SH-SY5Y (cell line): ENCODE results near the gene ARHGAP33.

Source experiments
- GATA2 ChIP-seq: IDR thresholded peaks from 2 replicates; pipeline ENCODE4 v1.6.1; 2011; ENCODE audit warnings: mild to moderate bottlenecking, low read depth, low read length
- GATA3 ChIP-seq: IDR thresholded peaks from 2 replicates; pipeline ENCODE4 v1.6.1; 2011; ENCODE audit warnings: low read depth, mild to moderate bottlenecking, low read length, moderate library complexity

Gene ARHGAP33

GRCh38 chr19:35745328-35746086 lies 29.9 kb upstream of the ARHGAP33 start, which contains the start of the genes PSENEN and U2AF1L4:
TSS of gene PSENEN (plus strand) at chr19:35745651. CDS start at chr19:35745931, 280 bp downstream.
TSS of gene U2AF1L4 (minus strand) at chr19:35745418. CDS start at chr19:35745391, 27 bp downstream.
- TF ChIP-seq GATA3 (no peak), GATA2 (no peak)

- no peak for TF ChIP-seq GATA3
- no peak for TF ChIP-seq GATA2
Observed at GRCh38 chr19:35746087-35746462, 29.3 kb upstream of the ARHGAP33 start.

DNA sequence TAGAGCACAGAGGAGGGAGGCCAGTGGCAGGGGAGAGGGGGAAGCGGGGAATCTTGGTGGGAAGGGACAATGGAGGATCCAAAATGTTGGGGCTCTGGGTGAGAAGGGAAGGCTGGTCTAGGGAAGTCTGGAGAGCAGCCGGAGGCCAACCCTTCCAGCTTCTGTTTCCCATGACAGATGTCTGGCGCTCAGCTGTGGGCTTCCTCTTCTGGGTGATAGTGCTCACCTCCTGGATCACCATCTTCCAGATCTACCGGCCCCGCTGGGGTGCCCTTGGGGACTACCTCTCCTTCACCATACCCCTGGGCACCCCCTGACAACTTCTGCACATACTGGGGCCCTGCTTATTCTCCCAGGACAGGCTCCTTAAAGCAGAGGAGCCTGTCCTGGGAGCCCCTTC lies 28.8 kb upstream of the ARHGAP33 start:
- TF ChIP-seq GATA3 = no peak
- no peak for TF ChIP-seq GATA2

GRCh38 chr19:35748106-35749020 lies 27.0 kb upstream of the ARHGAP33 start, which contains the start of gene LIN37:
TSS of gene LIN37 (plus strand) at chr19:35748576. CDS start at chr19:35748725, 149 bp downstream.
- no peak for TF ChIP-seq GATA3
- no peak for TF ChIP-seq GATA2

GRCh38 chr19:35750167-35750566 lies 25.2 kb upstream of the ARHGAP33 start:
- no peak for TF ChIP-seq GATA3
- TF ChIP-seq GATA2 = no peak

DNA sequence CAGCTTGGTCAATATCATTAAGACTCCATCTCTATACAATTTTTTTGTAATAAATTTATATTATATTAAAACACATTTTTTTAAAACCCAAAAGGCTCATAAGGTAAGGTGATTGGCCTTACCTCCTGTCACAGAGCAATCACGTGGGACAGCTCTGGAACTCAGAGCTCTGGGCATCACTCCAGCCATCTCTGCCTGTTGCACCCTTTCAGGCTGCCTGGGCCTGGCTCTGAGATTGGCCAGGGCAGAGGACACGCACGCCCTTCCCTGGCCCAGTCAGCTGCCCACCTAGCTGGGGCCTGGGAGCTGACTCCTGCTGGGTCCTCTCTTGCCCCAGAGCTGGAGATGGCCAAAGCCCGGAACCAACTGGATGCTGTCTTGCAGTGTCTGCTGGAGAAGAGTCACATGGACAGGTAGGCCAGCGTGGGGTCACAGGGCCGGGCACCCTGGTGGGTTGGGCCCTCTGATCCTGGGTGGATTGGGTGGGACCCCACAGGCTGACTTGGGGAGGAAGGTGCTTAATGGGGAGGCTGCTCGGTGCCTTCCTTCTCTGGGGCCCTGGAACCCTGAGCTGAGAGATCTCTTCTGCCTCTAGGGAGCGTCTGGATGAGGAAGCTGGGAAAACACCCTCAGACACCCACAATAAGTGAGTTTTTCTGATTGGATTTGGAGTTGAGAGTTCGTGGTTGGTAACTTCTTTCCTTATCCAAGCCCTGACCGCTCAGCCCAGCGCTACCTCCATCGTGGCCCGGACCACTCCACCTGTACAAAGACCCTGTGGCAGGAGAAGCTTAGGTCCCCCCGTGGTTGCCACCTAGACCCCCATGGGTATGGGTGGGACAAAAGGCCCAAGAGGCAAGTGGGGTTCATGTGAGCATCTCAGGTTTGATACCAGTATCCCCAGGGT lies 23.3 kb upstream of the ARHGAP33 start:
- TF ChIP-seq GATA3 = no peak

- TF ChIP-seq GATA3 = no peak
- no peak for TF ChIP-seq GATA2
Observed at GRCh38 chr19:35752746-35753350, 22.5 kb upstream of the ARHGAP33 start.

GRCh38 chr19:35753634-35754369 lies 21.6 kb upstream of the ARHGAP33 start:
- TF ChIP-seq GATA3 (no peak), GATA2 (no peak)

DNA sequence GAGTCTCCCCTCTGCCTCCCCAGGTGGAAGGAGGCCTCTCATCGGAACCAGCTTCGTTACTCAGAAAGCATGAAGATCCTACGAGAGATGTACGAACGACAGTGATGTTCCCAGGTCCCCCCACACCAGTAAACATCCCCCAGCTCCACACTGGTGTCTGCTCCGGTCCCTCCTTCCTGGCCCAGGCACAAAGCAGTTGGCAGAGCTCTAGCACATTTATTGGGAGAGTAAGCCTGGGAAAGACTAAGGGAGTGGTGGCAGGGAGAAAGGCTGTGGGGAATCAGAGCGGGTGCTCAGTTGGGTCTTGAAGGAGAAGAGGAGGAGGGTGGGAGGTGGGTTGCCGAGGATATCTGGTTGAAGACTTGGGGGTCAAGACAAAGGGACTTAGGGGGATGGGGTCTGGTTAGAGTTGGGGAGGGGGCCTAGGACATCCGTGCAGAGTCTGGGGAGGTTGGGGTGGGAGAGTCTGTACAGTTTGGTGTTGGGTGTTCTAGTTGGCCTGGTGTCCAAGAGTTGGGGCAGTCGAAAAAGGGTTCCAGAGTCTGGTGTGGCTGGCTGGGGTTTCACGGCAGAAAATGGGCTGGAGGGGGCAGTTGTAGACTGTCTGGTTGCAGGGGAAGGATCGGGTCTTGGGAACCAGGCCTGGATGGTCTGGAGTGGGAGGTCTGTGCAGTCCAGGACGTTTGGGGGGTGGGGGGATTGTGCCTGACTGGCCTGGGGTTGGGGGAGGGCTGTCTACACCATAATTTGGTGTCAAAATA lies 20.8 kb upstream of the ARHGAP33 start:
- TF ChIP-seq GATA2 (no peak), GATA3 (no peak)

DNA sequence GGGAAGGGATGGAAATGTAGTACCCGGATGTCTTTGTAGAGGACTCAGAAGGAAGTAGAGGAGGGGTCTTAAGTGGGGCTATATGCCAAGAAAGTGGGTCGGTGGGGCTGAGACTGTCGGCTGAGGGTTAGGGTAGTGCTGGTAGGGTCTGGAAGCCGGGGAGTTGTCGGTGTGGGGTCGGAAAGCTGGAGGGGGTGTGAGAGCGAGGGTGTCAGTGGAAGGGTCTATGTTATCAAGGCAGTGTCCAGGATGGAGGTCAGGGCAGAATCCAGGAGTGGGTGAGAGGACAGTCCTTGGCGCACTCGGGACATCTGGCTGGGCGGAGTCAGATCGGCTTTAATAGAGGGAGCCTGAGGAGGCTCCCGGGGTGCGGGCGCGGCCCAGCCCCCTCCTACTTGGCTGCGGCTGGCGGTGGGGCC lies 20.2 kb upstream of the ARHGAP33 start:
- TF ChIP-seq GATA3 (no peak), GATA2 (no peak)

- no peak for TF ChIP-seq GATA2
- TF ChIP-seq GATA3 = no peak
Observed at GRCh38 chr19:35755550-35756376, 19.6 kb upstream of the ARHGAP33 start.
